Immature natural killer cell (primary cell): ENCODE results near the gene MYOF. TPM values are rescaled to one million over a fixed set of nuclear protein-coding genes. Genes with fewer than 3 reads are reported as not detected.
"Not testable (repeated sequence)": the region's sequence is repeated elsewhere in the genome, so short reads cannot be mapped to it uniquely, and the experiment has no call there.

ENCODE experiments used
- DNase-seq, 3 donors: peaks; one replicate each; pipeline ENCODE4 v3.0.0; 2022; ENCODE audit warnings: mixed read lengths in 1 of 3
- H3K27ac Mint-ChIP-seq, 6 donors: one replicate each; pipeline ENCODE4 v1.8.0; 2020; ENCODE audit warnings: mixed read lengths in 6 of 6, mild to moderate bottlenecking in 5 of 6, inconsistent platforms in 4 of 6, moderate library complexity in 3 of 6
- H3K27me3 Mint-ChIP-seq, 3 donors: one replicate each; pipeline ENCODE4 v1.8.0; 2020 to 2021; ENCODE audit warnings: low read depth in 3 of 3, mild to moderate bottlenecking in 3 of 3, mixed read lengths in 3 of 3, moderate library complexity in 3 of 3, inconsistent platforms in 1 of 3
- H3K36me3 Mint-ChIP-seq, 3 donors: one replicate each; pipeline ENCODE4 v1.8.0; 2020; ENCODE audit warnings: mixed read lengths in 3 of 3, inconsistent platforms in 2 of 3, mild to moderate bottlenecking in 2 of 3
- H3K4me1 Mint-ChIP-seq, 2 donors: one replicate each; pipeline ENCODE4 v1.8.0; 2020; ENCODE audit warnings: inconsistent platforms in 2 of 2, mild to moderate bottlenecking in 2 of 2, mixed read lengths in 2 of 2, moderate library complexity in 1 of 2
- H3K4me3 Mint-ChIP-seq, 5 donors: one replicate each; pipeline ENCODE4 v1.8.0; 2020; ENCODE audit warnings: mild to moderate bottlenecking in 5 of 5, mixed read lengths in 5 of 5, inconsistent platforms in 3 of 5, moderate library complexity in 3 of 5
- H3K9me3 Mint-ChIP-seq, 6 donors: one replicate each; pipeline ENCODE4 v1.8.0; 2020; ENCODE audit warnings: mild to moderate bottlenecking in 6 of 6, mixed read lengths in 6 of 6, inconsistent platforms in 4 of 6, moderate library complexity in 3 of 6
- polyA plus RNA-seq, 3 donors: library from polyadenylated mRNA; unstranded; fragments of 300-500 nt; fragmentation: Illumina TruSeq; gene quantifications; one replicate each; pipeline ENCODE4 v1.2.3, GENCODE V29; 2021

The MYOF gene
- polyA plus RNA-seq, 3 donors from 2014 or later = 0.21 to 0.33 TPM; not detected in 1

- H3K9me3 Mint-ChIP-seq = no peaks in the 10 kb centered on the region
- H3K36me3 Mint-ChIP-seq = no peaks in the 10 kb centered on the region
- H3K4me3 Mint-ChIP-seq = no peak overlapping the region
- DNase-seq = no peak
- H3K27ac Mint-ChIP-seq = no peak overlapping the region
- H3K4me1 Mint-ChIP-seq = no peaks in the 10 kb centered on the region
- peaks cover 2 to 11% (median 7%) of the 10 kb centered on the region in 3 donors for H3K27me3 Mint-ChIP-seq
Observed at GRCh38 chr10:93457511-93457910, 24.6 kb downstream of the MYOF start.

- H3K4me3 Mint-ChIP-seq = no peak overlapping the region
- no peak for DNase-seq
- peaks cover 2 to 11% (median 5%) of the 10 kb centered on the region in 3 donors for H3K27me3 Mint-ChIP-seq
- H3K27ac Mint-ChIP-seq = no peak overlapping the region
- H3K4me1 Mint-ChIP-seq = no peaks in the 10 kb centered on the region
- H3K9me3 Mint-ChIP-seq = no peaks in the 10 kb centered on the region
- H3K36me3 Mint-ChIP-seq = no peaks in the 10 kb centered on the region
Observed at GRCh38 chr10:93456480-93456879, 25.7 kb downstream of the MYOF start.

DNA sequence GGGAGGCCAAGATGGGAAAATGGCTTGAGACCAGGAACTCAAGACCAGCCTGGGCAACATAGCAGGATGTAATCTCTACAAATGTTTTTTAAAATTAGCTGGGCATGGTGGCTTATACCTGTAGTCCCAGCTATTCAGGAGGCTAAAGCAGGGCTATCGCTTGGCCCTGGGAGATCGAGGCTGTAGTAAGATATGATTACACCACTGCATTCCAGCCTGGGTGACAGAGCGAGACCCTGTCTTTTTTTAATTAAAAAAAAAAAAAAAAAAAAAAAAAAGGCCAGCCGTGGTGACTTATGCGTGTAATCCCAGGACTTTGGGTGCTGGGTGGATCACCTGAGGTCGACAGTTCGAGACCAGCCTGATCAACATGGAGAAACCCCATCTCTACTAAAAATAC is 27.4 kb downstream of the MYOF start:
- no peak for DNase-seq
- Mint-ChIP-seq H3K9me3 (no peaks in the 10 kb centered on the region), H3K27ac (no peak overlapping the region), H3K27me3 (peaks cover 0 to 5% (median 5%) of the 10 kb centered on the region in 3 donors), H3K4me1 (no peaks in the 10 kb centered on the region), H3K4me3 (no peak overlapping the region), H3K36me3 (no peaks in the 10 kb centered on the region)

GRCh38 chr10:93454146-93454545 is 28.0 kb downstream of the MYOF start:
- no peaks in the 10 kb centered on the region for H3K36me3 Mint-ChIP-seq
- no peak for DNase-seq
- no peaks in the 10 kb centered on the region for H3K4me1 Mint-ChIP-seq
- H3K27ac Mint-ChIP-seq = no peak overlapping the region
- no peak overlapping the region for H3K4me3 Mint-ChIP-seq
- no peaks in the 10 kb centered on the region for H3K9me3 Mint-ChIP-seq
- H3K27me3 Mint-ChIP-seq = peaks cover 0 to 5% (median 3%) of the 10 kb centered on the region in 3 donors

GRCh38 chr10:93452143-93452542 is 30.0 kb downstream of the MYOF start:
- no peak overlapping the region for H3K27ac Mint-ChIP-seq
- DNase-seq = no peak
- H3K27me3 Mint-ChIP-seq = peaks cover 0 to 5% (median 0%) of the 10 kb centered on the region in 3 donors
- H3K4me1 Mint-ChIP-seq = no peaks in the 10 kb centered on the region
- H3K36me3 Mint-ChIP-seq = no peaks in the 10 kb centered on the region
- H3K9me3 Mint-ChIP-seq = no peaks in the 10 kb centered on the region
- H3K4me3 Mint-ChIP-seq = no peak overlapping the region

DNA sequence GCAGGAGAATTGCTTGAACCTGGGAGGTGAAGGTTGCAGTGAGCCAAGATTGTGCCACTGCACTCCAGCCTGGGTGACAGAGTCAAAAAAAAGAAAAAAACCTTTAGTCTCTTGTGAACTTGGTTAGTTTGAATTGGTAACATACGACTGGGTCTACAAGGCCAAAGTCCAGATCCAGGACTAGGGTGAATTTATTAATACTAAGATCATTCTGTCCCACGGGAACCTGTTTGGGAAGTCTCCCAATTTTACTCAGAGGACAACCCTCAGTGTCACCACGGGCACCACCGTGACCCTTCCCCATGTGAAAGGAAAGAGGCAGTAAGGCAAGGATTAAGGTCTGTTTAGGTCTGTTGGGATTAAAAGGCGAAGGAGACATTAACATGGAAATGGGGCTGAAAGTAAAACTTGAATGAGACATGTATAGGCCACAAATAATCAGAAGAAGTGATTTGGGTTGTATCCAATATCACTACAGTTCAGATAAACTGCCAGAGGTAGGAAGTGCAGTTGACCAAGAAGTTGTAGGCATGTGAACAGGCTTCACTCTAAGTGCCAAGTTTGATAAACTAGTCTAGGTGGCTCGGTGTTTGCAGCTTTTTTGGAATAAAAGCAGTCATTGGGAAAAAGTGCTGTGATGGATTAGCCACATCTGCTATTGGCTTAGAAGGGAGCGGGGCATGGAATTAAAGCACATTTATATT is 30.7 kb downstream of the MYOF start:
- H3K27ac Mint-ChIP-seq = no peak overlapping the region

GRCh38 chr10:93447970-93448369 is 34.2 kb downstream of the MYOF start:
- H3K36me3 Mint-ChIP-seq = no peaks in the 10 kb centered on the region
- no peak overlapping the region for H3K27ac Mint-ChIP-seq

More for the DNA sequence above, 30.7 kb downstream of the MYOF start:
- Mint-ChIP-seq H3K27me3 (peaks cover 0 to 5% (median 0%) of the 10 kb centered on the region in 3 donors), H3K4me3 (no peak overlapping the region), H3K4me1 (no peaks in the 10 kb centered on the region), H3K36me3 (no peaks in the 10 kb centered on the region), H3K9me3 (no peaks in the 10 kb centered on the region)
- DNase-seq = no peak

DNA sequence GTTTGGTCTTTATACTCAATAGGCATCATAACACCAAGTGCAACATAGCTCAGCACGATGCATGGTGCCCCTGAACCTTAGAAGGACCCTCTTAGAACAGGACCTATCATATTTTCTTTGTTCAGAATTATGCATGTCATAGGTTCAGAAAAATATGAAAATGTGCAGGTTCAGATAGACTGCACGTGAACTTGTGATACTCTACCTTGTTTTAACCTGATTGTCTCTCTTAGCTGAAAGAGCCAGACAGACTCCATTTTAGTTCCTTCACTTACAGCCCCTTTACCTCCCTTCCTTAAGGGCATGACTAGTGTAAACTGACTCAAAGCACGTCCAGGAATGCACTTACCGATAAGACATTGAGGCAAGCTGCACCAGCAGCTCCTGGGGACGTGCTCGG is 35.1 kb downstream of the MYOF start:
- peaks cover 0 to 1% (median 0%) of the 10 kb centered on the region in 3 donors for H3K27me3 Mint-ChIP-seq
- H3K4me3 Mint-ChIP-seq = no peak overlapping the region
- no peak overlapping the region for H3K27ac Mint-ChIP-seq
- DNase-seq = no peak
- H3K9me3 Mint-ChIP-seq = no peaks in the 10 kb centered on the region
- H3K36me3 Mint-ChIP-seq = no peaks in the 10 kb centered on the region
- H3K4me1 Mint-ChIP-seq = no peaks in the 10 kb centered on the region

More at GRCh38 chr10:93447970-93448369, 34.2 kb downstream of the MYOF start:
- Mint-ChIP-seq H3K9me3 (no peaks in the 10 kb centered on the region), H3K4me3 (no peak overlapping the region), H3K4me1 (no peaks in the 10 kb centered on the region), H3K27me3 (peaks cover 0 to 5% (median 0%) of the 10 kb centered on the region in 3 donors)
- no peak for DNase-seq

GRCh38 chr10:93445978-93446720 is 36.0 kb downstream of the MYOF start:
- H3K9me3 Mint-ChIP-seq = no peaks in the 10 kb centered on the region
- H3K4me3 Mint-ChIP-seq = no peak overlapping the region
- DNase-seq = no peak
- no peaks in the 10 kb centered on the region for H3K36me3 Mint-ChIP-seq
- peaks cover 0 to 1% (median 0%) of the 10 kb centered on the region in 3 donors for H3K27me3 Mint-ChIP-seq
- H3K27ac Mint-ChIP-seq = no peak overlapping the region
- H3K4me1 Mint-ChIP-seq = no peaks in the 10 kb centered on the region

DNA sequence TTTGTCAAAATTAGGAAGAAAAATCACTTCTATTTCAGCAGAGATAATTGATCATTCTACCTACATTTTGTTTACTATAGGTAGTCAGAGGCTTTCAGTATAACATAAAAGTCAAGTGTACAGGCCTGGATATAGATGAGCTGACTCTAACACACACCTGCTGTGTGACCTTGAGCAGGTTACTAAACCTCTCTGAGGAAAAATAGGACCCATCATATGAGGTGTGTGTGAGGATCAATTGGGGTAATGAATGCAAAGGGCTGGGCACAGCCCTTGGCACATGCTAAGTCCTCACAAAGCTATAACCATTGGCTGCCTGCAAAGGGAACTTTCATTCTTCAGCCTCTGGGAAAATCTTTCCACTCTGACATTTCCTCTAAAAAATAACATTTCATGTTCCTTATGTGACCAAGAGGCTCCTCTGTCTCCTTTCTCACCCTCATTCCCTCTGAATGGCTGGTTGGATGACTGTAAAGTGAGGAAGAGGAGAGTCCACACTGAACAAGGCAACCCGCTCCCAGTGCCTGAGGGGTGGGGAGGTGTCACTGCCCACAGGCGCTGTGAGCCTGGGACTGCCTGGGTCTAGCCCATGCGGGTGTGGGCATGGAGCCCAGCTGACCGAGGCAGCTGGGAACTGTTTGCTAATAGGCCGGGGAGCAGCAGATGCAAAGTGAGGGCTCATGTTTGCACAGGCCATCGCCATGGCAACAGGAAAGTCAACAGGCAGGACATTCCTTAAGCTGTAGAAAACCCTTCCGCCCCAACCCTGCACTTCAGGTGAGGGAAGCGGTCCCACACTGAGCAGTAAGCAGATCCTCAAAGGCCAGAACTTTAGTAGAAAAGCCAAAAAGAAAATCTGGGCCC is 36.8 kb downstream of the MYOF start:
- no peaks in the 10 kb centered on the region for H3K9me3 Mint-ChIP-seq
- H3K36me3 Mint-ChIP-seq = no peaks in the 10 kb centered on the region
- peaks cover 0 to 1% (median 0%) of the 10 kb centered on the region in 3 donors for H3K27me3 Mint-ChIP-seq
- no peak overlapping the region for H3K27ac Mint-ChIP-seq
- H3K4me1 Mint-ChIP-seq = no peaks in the 10 kb centered on the region
- no peak for DNase-seq
- no peak overlapping the region for H3K4me3 Mint-ChIP-seq

- Mint-ChIP-seq H3K4me1 (no peaks in the 10 kb centered on the region), H3K4me3 (no peak overlapping the region), H3K27me3 (peaks cover 0 to 1% (median 0%) of the 10 kb centered on the region in 3 donors), H3K27ac (no peak overlapping the region), H3K36me3 (no peaks in the 10 kb centered on the region), H3K9me3 (no peaks in the 10 kb centered on the region)
- no peak for DNase-seq
Observed at GRCh38 chr10:93443481-93443880, 38.7 kb downstream of the MYOF start.

DNA sequence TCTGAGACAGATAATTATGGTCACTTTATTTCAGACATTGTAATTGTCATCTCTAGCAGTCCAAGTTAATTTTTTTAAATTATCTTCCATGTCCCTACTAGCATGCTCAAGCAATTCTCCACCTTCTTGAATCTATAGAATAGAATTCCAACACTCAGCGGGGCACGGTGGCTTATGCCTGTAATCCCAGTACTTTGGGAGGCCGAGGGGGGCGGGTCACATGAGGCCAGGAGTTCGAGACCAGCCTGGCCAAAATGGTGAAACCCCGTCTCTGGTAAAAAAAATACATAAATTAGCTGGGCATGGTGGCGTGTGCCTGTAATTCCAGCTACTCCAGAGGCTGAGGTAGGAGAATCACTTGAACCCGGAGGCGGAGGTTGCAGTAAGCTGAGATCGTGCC is 39.4 kb downstream of the MYOF start:
- not testable (repeated sequence) for H3K27me3 Mint-ChIP-seq, H3K36me3 Mint-ChIP-seq, H3K9me3 Mint-ChIP-seq, H3K4me1 Mint-ChIP-seq, H3K4me3 Mint-ChIP-seq, H3K27ac Mint-ChIP-seq, DNase-seq

GRCh38 chr10:93440591-93441091 is 41.5 kb downstream of the MYOF start:
- Mint-ChIP-seq H3K36me3 (no peaks in the 10 kb centered on the region), H3K4me3 (no peak overlapping the region), H3K27ac (no peak overlapping the region), H3K4me1 (no peaks in the 10 kb centered on the region), H3K9me3 (no peaks in the 10 kb centered on the region), H3K27me3 (peaks cover 0 to 2% (median 0%) of the 10 kb centered on the region in 3 donors)
- no peak for DNase-seq
